SU-DHL-6 (cell line): ENCODE data around the gene DNAI2.

ENCODE experiments used
- EZH2phosphoT487 ChIP-seq: fragments of 200-600 bp; sonication (generic), shearing (Covaris generic); conservative IDR thresholded peaks from 2 replicates; pipeline ENCODE4 v1.6.1; 2018; ENCODE audit warnings: mild to moderate bottlenecking, antibody characterized with exemption, low read length, moderate library complexity, mixed read lengths
- TF ChIP-seq, protein P1 (sequence below): fragments of 200-600 bp; sonication (generic); IDR thresholded peaks from one replicate; pipeline ENCODE4 v1.5.1; 2017; ENCODE audit warnings: antibody characterized with exemption, mild to moderate bottlenecking, low read length, moderate library complexity; ENCODE audit not compliant: insufficient read depth, poor library complexity, severe bottlenecking

DNA sequence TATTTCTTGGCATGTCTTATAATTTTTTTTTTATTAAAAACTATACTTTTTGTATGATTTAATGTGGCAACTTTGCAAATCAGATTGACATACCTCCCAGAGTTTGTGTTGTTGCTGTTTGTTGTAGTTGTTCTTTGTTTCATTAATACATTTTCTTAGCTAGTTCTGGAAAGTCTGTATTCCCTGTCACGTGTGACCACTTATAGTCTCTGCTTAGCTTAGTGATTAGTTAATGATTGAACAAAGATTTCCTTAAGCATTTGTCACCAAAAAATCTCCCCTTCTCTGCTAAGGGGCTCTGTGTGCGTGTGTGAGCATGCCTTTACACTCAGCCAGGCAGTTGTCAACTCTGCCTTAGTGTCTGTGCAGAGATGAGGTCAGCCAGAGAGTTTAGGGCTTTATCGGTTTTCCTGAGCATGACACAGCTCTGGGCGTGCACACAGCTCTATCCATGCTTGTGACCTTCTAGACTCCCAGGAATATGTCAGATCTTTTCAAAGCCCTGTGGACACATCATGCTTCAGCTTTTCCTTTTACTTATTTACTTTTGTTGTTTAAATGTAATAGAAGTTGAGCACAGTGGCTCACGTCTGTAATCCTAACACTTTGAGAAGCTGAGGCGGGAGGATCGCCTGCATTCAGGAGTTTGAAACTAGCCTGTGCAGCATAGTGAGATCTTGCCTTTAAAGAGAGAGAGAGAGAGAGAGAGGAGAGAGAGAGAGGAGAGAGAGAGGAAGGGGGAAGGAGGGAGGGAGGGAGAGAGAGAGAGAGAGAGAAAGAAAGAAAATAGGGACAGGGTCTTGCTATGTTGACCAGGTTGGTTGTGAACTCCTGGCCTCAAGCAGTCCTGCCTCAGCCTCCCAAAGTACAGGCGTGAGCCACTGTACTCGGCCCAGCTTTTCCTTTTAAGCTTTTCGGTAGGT is 21.9 kb downstream of the DNAI2 start:
- TF ChIP-seq EZH2phosphoT487: no peak
- TF ChIP-seq, protein P1, sequence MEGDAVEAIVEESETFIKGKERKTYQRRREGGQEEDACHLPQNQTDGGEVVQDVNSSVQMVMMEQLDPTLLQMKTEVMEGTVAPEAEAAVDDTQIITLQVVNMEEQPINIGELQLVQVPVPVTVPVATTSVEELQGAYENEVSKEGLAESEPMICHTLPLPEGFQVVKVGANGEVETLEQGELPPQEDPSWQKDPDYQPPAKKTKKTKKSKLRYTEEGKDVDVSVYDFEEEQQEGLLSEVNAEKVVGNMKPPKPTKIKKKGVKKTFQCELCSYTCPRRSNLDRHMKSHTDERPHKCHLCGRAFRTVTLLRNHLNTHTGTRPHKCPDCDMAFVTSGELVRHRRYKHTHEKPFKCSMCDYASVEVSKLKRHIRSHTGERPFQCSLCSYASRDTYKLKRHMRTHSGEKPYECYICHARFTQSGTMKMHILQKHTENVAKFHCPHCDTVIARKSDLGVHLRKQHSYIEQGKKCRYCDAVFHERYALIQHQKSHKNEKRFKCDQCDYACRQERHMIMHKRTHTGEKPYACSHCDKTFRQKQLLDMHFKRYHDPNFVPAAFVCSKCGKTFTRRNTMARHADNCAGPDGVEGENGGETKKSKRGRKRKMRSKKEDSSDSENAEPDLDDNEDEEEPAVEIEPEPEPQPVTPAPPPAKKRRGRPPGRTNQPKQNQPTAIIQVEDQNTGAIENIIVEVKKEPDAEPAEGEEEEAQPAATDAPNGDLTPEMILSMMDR: no peak
